Gastrocnemius medialis (tissue), 4 donors: Measurements from ENCODE around the gene ASIC2.

Experiments
- POLR2A ChIP-seq, 2 donors: fragments of 450-650 bp; IDR thresholded peaks; one replicate each; pipeline ENCODE4 v1.6.1; 2017; ENCODE audit warnings: antibody characterized with exemption in 2 of 2, mild to moderate bottlenecking in 2 of 2, moderate library complexity in 2 of 2
- TF ChIP-seq, protein P1 (sequence below), 5 experiments: fragments of 450-650 bp in 3 of 5; fragments of 200-600 bp in 2 of 5; sonication (generic) in 2 of 5; IDR thresholded peaks in 4 of 5; conservative IDR thresholded peaks in 1 of 5; 1 replicate in 4 of 5; 2 replicates in 1 of 5; pipeline ENCODE4 v1.5.1; 2016 to 2019; ENCODE audit warnings: antibody characterized with exemption in 5 of 5, mild to moderate bottlenecking in 3 of 5, moderate library complexity in 3 of 5

DNA sequence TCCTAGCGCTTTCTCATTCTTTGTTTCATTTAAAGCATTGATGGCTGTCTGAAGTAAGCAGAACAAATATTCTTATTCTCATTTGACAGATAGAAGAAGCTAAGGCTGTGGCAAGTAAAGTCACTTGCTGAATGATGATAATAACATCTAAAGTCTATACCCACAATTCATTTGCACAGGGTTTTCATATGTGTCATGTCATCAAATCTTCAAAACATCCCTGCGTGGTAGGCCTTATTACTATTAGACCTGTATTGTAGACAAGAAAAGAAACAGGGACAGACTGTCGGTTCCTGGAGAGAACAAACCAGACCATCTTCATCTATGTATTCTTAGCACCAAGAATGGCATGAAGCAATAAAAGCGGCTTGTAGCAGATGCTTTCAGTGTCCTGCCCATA, 85.9 kb downstream of the ASIC2 start:
- TF ChIP-seq, protein P1, sequence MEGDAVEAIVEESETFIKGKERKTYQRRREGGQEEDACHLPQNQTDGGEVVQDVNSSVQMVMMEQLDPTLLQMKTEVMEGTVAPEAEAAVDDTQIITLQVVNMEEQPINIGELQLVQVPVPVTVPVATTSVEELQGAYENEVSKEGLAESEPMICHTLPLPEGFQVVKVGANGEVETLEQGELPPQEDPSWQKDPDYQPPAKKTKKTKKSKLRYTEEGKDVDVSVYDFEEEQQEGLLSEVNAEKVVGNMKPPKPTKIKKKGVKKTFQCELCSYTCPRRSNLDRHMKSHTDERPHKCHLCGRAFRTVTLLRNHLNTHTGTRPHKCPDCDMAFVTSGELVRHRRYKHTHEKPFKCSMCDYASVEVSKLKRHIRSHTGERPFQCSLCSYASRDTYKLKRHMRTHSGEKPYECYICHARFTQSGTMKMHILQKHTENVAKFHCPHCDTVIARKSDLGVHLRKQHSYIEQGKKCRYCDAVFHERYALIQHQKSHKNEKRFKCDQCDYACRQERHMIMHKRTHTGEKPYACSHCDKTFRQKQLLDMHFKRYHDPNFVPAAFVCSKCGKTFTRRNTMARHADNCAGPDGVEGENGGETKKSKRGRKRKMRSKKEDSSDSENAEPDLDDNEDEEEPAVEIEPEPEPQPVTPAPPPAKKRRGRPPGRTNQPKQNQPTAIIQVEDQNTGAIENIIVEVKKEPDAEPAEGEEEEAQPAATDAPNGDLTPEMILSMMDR (IDR thresholded peaks at IDR 0.05 in 4 of 5, conservative IDR thresholded peaks at IDR 0.05 in 1 of 5) = no peak
- TF ChIP-seq POLR2A (IDR thresholded peaks at IDR 0.05) = no peak
